Epithelial cell of prostate (primary cell): ENCODE measurements around the gene SMYD3.

Experiments used
- DNase-seq: peaks from one replicate; pipeline ENCODE4 v3.0.0-alpha.2; 2011; ENCODE audit warnings: low read depth, low spot score
- H3K27ac ChIP-seq: fragments of 450-650 bp; 2 replicates; pipeline ENCODE4 v1.5.1; 2017; ENCODE audit warnings: mild to moderate bottlenecking

Gene SMYD3

DNA sequence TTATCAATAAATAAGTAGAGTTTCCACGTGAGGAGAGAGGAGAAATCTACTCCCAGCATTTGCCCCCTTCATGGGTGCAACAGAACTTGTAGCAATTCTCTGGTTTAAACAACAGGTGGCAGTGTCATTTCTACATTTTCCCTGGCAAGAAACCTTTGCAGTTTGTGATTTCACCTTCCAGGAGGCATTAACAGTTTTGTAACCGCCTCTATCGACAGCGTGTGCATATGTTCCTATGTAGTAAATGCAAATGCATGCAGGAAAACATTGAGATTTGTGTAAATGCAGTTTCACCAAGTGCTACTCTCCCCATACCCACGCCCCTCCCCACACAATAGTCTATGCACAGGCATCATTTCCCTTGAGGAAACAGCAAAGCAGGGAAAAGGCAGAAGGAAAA is 494.7 kb downstream of the SMYD3 start:
- H3K27ac ChIP-seq, result no peak overlapping the region
- DNase-seq, result no peak

DNA sequence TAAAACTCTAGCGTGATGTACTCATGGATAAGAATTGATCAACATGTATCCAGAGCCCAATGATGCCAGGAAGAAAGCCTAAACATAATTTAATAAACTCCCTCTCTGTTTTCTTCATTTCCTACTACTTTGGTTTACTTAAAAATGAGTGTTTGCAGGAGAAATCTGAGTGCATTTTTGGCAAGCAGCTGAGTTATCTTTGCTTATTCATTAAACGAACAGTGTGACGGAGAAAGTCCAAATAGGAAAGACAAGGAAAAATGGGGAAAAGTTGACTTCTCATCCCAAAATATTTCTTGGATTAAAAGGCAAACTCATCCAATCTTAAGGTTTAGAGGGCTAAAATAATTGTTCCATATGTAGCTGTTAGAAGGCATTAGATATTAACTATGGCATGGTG is 496.7 kb downstream of the SMYD3 start:
- H3K27ac ChIP-seq, result no peak overlapping the region
- no peak for DNase-seq

DNA sequence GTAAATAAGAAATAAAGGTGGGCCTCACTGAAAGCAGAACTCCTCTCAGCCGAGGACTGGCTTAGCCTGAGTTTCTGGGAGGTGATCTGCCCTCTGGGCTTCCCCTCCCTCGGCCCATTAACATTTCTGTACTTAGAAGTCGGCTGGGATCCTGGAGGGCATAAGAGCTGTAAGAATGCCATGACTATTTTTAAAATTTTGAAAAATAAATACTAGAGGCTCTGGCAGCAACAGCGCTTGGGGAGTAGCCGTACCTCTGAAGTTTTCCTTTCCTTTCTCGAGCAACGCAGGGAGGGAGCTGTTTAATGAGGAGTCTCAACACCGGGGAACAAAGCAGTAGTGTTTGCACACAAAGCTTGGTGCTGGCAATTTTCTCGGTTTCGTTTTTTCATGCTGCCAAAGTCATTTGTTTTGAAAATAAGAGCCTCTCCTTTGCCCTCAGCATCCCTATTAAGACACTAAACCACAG is 498.7 kb downstream of the SMYD3 start:
- DNase-seq, result no peak

DNA sequence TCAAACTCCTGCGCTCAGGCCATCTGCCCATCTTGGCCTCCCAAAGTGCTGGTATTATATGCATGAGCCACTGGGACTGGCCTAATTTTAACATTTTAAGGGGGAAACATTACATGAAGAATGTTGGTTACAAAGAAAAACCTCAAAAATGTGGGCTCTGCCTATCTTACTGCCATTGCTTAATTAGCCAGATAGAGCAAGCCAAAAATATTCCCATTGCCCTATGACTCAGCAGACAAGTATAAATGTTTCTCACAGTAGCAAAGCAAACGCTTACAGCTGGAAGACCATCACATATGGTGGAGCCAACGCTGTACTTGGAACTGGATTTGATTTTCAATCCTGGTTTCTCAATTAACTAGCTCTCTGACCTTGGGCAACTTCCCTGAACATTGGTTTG is 502.0 kb downstream of the SMYD3 start:
- no peak for DNase-seq
- H3K27ac ChIP-seq, result no peak overlapping the region

More for the DNA sequence above, 498.7 kb downstream of the SMYD3 start:
- H3K27ac ChIP-seq, result no peak overlapping the region

DNA sequence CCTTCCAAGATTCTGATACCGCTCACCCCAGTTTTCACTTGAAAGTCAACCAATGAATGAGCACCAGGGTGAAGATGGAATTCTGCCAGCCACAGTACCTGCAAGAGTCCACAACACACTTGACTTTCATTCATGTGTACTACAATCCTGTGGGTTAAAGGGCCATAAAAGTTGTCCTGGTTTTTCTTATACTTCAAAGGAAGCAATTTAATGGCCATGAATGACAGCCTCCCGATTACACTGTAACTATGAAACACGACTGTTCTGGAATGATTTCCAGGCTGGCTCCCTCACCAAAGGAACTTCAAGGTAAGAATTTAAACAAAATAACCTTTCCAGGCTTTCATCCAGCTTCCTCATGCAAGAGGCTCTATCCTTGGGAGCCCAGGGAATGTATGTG is 502.8 kb downstream of the SMYD3 start:
- no peak overlapping the region for H3K27ac ChIP-seq
- DNase-seq, result no peak

DNA sequence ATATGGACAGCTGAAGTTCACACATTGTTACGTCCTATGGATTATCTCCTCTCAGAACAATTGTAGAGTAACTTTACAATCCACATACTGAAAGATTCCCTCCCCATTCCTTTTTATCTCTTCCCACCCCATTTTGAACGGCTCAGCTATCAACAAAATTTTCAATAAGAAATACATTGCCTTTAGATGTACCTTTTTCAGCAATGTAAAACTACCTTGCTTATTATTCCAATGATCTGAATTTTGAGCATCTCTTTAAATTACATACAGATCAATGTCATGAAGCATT is 503.7 kb downstream of the SMYD3 start:
- H3K27ac ChIP-seq, result no peak overlapping the region
- no peak for DNase-seq

DNA sequence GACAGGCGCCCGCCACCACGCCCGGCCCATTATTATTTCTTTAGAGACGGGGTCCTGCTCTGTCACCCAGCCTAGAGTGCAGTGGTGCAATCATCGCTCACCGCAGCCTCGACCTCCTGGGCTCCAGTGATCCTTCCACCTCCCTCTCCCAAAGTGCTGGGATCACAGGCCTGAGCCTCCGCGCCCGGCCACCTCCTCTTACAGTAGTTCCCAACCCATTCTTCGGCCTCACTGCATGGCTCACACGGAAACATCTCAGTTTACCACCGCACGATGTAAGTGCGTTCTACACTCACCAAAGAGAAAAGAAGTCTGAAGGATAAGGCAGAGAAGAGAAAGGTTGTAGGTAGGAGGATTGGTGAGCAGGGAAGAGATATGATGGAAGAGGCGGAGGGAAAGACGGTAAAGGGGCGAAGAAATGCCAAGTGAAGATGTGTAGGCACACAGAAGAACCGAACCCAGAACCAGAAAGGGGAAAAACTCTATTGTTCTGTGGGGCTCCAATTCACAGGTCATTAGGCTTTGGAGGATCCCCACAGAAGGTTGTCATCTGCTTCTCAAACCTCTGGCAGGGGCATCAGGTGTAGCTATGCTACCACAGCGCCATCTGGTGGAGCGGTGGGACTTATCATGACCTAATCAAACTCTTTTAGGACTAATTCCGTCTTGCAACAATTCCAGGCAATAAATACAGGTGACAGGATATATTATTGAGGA is 504.2 kb downstream of the SMYD3 start:
- DNase-seq, result no peak

DNA sequence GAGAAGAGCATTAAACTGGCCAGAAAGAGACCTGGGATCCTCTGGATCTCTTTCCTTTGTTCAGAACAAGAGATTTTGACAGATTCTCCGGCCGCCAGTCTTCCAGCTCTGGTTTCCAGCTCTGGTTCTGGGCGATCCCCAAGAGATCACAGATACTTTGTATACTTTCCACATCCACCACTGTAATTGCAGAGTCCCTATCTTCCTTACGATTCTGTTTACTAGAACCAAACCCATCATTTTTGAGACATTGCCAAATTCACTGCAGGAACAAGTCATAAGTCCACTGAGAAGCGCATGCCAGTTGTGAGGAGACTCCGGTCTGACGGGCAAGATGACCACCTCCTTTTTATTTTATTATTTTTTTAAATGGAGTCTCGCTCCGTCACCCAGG is 505.2 kb downstream of the SMYD3 start:
- no peak for DNase-seq
- H3K27ac ChIP-seq, result peak overlapping the region; percentile 11

More for the DNA sequence above, 504.2 kb downstream of the SMYD3 start:
- no peak overlapping the region for H3K27ac ChIP-seq

DNA sequence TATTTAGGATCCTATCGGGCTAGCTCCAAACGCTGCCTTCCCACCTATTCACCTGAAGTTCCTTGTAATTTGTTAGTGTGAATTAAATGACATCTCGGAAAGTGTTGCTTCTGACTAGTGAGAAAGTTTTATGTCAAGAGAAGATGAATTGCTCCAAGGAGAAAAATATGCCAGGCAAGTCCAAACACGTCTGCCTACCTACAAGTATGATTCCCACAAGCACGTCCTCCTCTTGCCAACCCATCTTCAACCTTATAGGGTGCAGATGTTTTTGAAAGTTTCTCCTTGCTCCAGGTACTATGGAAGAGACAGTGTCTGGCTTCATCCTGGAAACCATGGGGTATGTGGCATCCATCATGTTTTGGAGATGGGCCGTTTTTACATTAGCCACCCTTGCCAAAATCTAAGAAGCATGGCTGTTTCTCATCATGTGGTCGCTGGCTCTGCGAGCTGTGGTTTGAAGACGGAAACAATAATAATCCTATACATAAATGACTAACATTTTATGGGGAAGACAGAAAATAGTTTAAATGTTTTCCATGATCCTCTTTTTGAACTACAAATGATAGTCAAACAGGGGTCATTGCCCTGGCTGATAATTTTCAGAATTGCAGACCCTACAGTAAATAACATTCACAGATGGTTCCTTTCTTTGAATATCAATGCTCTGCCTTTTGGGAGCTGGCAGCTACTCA is 505.8 kb downstream of the SMYD3 start:
- peak; percentile 76 for DNase-seq
- peak overlapping the region; percentile 11 for H3K27ac ChIP-seq

DNA sequence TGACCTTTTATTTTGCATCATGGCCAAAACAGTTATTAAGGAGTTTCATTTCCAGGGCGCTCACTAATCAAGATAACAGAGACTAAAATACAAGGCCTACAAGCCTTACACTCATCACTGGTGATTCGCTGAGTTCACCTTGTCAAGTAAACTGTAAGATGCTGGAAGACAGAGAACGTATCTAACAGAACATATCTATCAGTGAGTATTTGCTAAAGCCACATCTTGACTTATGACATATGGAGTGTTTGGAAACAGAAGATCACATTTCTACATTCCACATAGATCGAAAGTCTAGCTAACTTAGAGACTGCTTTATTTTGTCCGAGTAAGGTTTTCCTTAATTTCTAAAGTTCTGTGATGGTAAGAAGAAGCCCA is 506.5 kb downstream of the SMYD3 start:
- peak overlapping the region; percentile 11 for H3K27ac ChIP-seq
- no peak for DNase-seq

DNA sequence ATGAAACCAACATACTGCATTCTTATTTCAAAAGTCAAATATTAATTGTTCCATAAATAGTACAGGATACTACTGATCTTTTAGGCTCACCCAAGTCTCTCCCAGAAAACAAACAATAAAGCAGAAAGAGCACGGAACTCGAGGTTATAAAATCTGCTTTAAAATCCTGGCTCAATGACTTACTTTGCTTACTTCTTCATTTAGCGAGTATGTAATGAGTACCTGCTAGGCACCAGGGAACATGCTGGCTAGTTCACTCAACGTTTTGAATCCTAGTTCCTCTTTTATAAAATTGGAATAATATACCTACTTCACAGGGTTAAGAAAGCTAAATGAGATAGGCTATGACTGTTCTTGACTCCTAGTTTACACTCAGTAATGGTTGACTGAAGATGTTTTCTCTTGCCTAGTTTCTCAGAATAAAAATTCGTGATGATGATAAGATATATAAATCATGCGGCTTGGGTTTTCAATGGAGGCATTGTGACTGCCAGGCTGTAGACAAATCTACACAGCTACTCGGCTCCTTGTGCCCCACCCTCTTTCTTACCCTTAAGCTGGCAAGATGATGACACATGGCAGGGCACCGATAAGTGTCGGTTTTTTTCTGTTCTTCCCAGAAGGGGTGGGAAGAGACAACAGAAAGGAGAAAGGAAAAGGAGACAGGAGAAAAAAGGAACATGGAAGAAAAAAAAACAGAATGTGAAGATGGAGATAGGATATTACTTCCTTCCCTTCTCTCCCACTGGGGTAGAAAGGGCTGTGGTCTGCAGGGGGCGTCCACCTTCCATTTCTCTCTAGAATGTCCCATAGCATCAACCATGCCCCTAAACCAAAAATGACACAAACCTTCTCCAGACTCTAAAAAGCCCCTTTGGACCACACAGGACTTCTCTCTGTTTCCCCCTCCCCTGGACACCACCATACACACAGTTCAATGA is 507.1 kb downstream of the SMYD3 start:
- no peak for DNase-seq
- no peak overlapping the region for H3K27ac ChIP-seq

DNA sequence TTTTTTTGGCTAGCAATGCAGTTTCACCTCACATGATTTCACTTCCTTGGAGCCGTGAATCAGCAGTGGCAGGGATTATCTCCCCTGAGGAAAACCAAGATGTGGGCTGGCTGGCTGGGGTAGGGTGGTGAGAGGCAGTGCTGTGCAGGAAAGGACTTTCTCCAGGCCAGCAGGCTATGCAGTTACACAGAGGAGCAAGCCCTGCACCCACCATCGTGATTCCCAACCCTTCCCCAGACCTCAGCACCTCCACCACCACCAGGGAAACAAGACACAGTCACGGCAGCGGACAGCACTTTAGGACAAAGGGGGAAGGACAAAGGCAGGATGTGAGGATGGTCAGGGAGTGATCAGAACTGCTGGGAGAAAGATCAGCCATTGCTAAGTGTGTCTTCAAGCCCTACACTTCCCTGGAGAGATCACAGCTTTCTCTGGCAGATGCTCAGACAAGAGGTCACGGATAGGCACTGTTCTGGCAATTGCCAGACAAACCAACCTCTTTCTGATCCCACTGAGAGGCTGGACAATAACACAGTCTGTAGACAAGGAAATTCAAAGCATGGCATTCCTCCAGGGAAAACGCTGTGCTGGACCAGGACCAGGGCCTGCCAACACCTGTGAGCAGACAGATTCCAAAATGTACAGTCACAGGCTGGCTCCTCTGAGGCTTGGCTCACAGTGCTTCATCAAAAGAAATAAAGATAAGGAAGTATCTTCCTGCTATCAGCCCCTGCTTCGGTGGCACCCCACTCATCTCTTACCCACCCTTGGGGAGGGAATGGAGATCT is 509.4 kb downstream of the SMYD3 start:
- peak; percentile 44 for DNase-seq

DNA sequence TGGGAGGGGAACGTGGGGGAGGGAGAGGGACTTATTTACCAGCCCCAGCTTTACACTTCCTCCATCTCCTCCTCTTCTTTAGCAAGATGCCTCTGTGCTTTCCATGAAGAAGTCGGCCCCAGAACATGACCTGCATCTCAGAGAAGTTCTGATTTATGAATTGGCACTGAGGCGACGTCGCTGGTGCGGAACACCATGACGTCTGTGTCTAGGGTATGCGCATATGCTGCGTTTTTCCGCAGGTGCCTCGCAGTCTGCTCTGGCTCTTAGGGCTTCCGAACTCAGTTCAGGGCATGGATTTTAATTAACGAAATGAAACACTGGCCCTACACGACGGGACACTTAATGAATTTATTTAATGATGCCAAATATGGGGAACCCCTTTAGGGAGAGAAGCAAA is 510.3 kb downstream of the SMYD3 start:
- no peak for DNase-seq
- no peak overlapping the region for H3K27ac ChIP-seq

More for the DNA sequence above, 509.4 kb downstream of the SMYD3 start:
- peak overlapping the region; percentile 37 for H3K27ac ChIP-seq

DNA sequence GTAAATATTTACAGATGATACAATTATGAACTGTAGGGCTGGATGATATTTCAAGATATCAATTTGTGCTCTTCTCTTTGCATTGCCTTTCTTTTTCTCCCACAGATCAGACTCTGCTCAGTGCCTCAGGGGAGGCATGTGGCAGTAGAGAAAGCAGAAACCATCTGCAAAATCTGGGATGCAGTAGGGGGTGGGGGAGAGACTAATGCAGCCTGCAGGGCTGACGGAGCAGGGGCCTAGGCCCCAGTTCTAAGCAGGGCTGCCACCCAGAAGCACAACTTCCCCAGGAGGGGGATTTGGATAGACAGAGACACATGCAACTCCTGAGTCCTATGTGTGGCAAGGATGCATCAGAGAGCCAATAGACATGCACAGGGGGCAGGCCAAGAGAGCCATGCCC is 511.6 kb downstream of the SMYD3 start:
- DNase-seq, result no peak
- H3K27ac ChIP-seq, result no peak overlapping the region

DNA sequence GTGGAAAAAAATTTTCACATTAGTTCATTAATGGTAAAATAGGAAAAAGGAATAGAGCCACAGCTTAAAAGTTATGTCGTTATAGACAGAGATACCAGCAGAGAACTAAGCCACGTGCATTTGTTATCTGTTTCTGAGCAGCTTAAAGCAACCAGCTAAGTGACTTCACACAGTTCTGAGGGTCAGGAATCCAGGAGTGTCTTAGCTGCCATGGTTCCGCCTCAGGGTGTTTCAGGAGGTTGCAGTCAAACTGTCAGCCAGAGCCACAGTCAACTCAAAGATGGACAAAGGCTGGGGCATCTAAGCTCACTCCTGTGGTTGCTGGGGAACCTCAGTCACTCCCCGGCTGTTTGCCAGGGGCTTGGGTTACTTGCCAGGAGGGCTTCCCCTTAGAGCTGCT is 515.8 kb downstream of the SMYD3 start:
- H3K27ac ChIP-seq, result no peak overlapping the region
- DNase-seq, result no peak

DNA sequence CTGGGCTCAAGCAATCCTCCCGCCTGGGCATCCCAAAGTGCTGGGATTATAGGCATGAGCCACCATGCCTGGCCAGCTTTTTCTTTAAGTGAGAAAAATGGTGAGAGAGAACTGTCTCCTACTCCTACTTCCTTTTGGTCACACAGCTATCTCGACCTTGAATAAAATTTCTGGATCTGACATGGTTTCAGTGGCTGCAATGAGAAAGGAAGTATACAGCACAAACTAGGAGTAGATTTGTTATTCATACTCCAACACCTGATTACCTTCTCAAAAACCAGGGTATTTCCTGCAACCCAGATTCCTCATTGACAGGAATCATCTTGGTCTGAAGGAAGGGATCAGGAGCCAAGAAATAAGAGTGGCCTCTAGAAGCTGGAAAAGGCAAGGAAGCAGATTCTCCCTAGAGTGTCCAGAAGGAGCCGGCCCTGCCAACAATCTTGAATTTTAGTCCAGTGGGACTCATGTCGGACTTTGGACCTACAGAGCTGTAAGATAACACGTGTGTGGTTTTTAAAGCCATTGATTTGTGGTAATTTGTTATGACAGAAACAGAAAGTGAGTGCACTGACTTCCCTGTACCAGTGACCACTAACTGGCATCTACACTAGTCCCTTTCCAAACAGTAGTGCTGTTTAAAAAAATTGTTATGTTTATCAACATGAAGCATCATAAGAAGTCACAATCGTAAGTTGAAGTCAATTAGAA is 516.6 kb downstream of the SMYD3 start:
- no peak for DNase-seq
- H3K27ac ChIP-seq, result no peak overlapping the region

DNA sequence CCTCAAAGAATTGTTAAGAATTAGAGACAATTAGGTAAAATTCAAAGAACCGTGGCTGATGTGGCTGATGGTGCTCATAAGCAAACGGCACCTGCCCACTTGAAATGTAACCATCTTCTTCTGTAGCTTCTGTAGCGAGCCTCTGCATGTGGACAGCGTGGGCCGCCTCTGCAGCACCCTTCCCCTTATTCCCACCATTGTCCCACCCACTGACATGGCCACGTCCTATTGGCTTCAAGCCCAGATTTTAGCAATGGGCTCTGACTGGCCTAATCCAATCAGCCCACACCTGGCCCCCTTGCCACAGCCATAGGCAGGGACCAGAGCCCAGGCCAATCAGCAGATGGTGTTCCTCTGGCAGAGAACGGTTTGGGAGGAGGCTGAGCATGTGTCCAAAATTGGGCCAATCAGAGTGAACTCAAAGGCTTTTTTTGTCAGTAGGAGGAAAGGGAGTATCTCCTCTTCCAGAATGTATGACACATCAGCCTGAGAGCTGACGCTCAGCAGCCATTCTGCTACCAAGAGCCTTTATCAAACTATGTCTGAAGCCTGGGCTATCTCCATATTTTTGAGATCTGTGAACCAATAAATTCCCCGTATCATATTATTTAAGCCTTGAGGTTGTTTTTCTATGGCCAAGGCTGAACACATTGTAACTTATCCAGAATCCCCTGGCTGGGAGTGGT is 518.5 kb downstream of the SMYD3 start:
- no peak overlapping the region for H3K27ac ChIP-seq
- no peak for DNase-seq

DNA sequence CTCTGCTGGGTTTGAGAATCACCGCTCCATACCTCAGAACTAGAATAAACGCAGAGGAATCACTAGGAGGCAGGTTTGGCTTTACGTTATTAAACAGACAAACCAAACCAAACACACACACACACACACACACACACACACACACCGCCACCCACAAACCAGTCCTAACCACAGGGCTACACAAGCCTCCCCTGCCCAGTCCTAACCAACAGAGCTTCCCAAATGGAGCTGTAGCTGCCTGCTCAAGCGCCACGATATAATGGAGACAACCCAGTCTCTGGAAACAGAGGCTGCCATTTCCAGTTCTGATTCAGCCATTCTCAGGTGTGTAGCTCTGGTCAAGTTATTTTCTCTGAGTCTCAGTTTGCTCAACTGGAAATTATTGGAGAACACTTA is 519.1 kb downstream of the SMYD3 start:
- H3K27ac ChIP-seq, result no peak overlapping the region
- DNase-seq, result no peak

DNA sequence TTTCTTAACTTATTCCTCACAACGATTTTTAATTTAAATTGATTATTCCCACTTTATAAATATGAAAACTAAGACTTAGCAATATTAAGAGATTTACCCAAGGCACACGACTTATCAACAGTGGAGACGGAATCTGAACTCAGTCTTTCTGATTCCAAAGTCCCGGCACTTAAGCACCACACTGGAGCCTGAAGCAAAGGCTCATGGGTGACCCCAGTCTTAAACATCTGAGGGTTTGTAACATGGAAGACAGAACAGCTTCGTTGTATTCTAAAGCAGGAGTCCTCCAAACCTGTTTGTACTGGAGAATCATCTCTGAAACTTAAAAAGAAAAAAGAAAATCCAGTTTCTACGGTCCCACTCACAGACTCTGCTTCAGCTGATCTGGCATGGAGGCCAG is 519.5 kb downstream of the SMYD3 start:
- H3K27ac ChIP-seq, result no peak overlapping the region
- no peak for DNase-seq
